ENCODE measurements around the gene HMOX2.

The HMOX2 gene

GRCh38 chr16:4474192-4474961 lies 1.8 kb upstream of the HMOX2 start, which contains the start of gene NMRAL1:
TSS of gene NMRAL1 (minus strand) at chr16:4474625. CDS start at chr16:4474132, 493 bp downstream.
- TF ChIP-seq GATA2 (IDR thresholded peaks at IDR 0.05; ENCODE audit: low read depth, low read length), result peak; percentile 28; the same call in 1 of the 2 replicates
- no peak for TF ChIP-seq GATA3 (IDR thresholded peaks at IDR 0.05; ENCODE audit: low read depth, low read length)

GRCh38 chr16:4477966-4478365 lies 1.8 kb downstream of the HMOX2 start:
- TF ChIP-seq GATA2 (IDR thresholded peaks at IDR 0.05; ENCODE audit: low read depth, low read length), result no peak
- TF ChIP-seq GATA3 (IDR thresholded peaks at IDR 0.05; ENCODE audit: low read depth, low read length), result no peak

- TF ChIP-seq GATA3 (IDR thresholded peaks at IDR 0.05; ENCODE audit: low read depth, low read length), result no peak
- TF ChIP-seq GATA2 (IDR thresholded peaks at IDR 0.05; ENCODE audit: low read depth, low read length), result no peak
Measured at GRCh38 chr16:4481526-4481925, 5.3 kb downstream of the HMOX2 start.

- TF ChIP-seq GATA2 (IDR thresholded peaks at IDR 0.05; ENCODE audit: low read depth, low read length), result no peak
- no peak for TF ChIP-seq GATA3 (IDR thresholded peaks at IDR 0.05; ENCODE audit: low read depth, low read length)
Measured at GRCh38 chr16:4481963-4482362, 5.8 kb downstream of the HMOX2 start.

- no peak for TF ChIP-seq GATA3 (IDR thresholded peaks at IDR 0.05; ENCODE audit: low read depth, low read length)
- TF ChIP-seq GATA2 (IDR thresholded peaks at IDR 0.05; ENCODE audit: low read depth, low read length), result no peak
Measured at GRCh38 chr16:4486126-4486893, 10.1 kb downstream of the HMOX2 start.

- TF ChIP-seq GATA2 (IDR thresholded peaks at IDR 0.05; ENCODE audit: low read depth, low read length) (no peak), GATA3 (IDR thresholded peaks at IDR 0.05; ENCODE audit: low read depth, low read length) (no peak)
Measured at GRCh38 chr16:4487955-4488498, 11.8 kb downstream of the HMOX2 start.

- TF ChIP-seq GATA3 (IDR thresholded peaks at IDR 0.05; ENCODE audit: low read depth, low read length), result no peak
- no peak for TF ChIP-seq GATA2 (IDR thresholded peaks at IDR 0.05; ENCODE audit: low read depth, low read length)
Measured at GRCh38 chr16:4488499-4488967, 12.3 kb downstream of the HMOX2 start.

- no peak for TF ChIP-seq GATA2 (IDR thresholded peaks at IDR 0.05; ENCODE audit: low read depth, low read length)
- no peak for TF ChIP-seq GATA3 (IDR thresholded peaks at IDR 0.05; ENCODE audit: low read depth, low read length)
Measured at GRCh38 chr16:4489030-4489429, 12.8 kb downstream of the HMOX2 start.

GRCh38 chr16:4491898-4492297 lies 15.7 kb downstream of the HMOX2 start:
- TF ChIP-seq GATA3 (IDR thresholded peaks at IDR 0.05; ENCODE audit: low read depth, low read length), result no peak
- no peak for TF ChIP-seq GATA2 (IDR thresholded peaks at IDR 0.05; ENCODE audit: low read depth, low read length)

GRCh38 chr16:4494746-4495490 lies 18.7 kb downstream of the HMOX2 start:
- no peak for TF ChIP-seq GATA3 (IDR thresholded peaks at IDR 0.05; ENCODE audit: low read depth, low read length)
- TF ChIP-seq GATA2 (IDR thresholded peaks at IDR 0.05; ENCODE audit: low read depth, low read length), result no peak

- TF ChIP-seq GATA3 (IDR thresholded peaks at IDR 0.05; ENCODE audit: low read depth, low read length) (no peak), GATA2 (IDR thresholded peaks at IDR 0.05; ENCODE audit: low read depth, low read length) (no peak)
Measured at GRCh38 chr16:4495766-4496165, 19.6 kb downstream of the HMOX2 start.

GRCh38 chr16:4496305-4496704 lies 20.1 kb downstream of the HMOX2 start:
- TF ChIP-seq GATA3 (IDR thresholded peaks at IDR 0.05; ENCODE audit: low read depth, low read length) (no peak), GATA2 (IDR thresholded peaks at IDR 0.05; ENCODE audit: low read depth, low read length) (no peak)

GRCh38 chr16:4498546-4499195 lies 22.5 kb downstream of the HMOX2 start:
- no peak for TF ChIP-seq GATA3 (IDR thresholded peaks at IDR 0.05; ENCODE audit: low read depth, low read length)
- TF ChIP-seq GATA2 (IDR thresholded peaks at IDR 0.05; ENCODE audit: low read depth, low read length), result no peak
